ENCODE data around the gene TRAF2.

TRAF2 gene

DNA sequence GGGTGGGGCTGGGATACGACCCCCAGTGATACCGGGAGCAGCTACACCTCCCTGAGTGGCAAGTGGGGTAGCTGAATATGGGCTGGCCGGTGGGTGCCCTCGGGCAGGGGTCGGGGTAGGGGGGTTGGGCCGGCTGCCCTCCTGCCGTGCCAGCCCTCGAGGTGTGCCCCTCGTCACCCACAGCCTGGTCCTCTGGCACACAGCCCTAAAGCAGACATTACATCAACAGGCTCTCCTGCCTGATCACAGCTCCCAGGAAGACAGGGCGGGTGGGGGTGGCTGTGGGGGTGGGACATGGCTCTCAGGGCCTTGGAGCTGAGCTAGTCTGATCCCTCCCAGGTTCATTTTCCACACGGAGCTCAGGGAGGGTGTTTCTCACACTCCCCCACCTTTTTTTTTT is 35.0 kb downstream of the TRAF2 start:
- TF ChIP-seq, protein P1, sequence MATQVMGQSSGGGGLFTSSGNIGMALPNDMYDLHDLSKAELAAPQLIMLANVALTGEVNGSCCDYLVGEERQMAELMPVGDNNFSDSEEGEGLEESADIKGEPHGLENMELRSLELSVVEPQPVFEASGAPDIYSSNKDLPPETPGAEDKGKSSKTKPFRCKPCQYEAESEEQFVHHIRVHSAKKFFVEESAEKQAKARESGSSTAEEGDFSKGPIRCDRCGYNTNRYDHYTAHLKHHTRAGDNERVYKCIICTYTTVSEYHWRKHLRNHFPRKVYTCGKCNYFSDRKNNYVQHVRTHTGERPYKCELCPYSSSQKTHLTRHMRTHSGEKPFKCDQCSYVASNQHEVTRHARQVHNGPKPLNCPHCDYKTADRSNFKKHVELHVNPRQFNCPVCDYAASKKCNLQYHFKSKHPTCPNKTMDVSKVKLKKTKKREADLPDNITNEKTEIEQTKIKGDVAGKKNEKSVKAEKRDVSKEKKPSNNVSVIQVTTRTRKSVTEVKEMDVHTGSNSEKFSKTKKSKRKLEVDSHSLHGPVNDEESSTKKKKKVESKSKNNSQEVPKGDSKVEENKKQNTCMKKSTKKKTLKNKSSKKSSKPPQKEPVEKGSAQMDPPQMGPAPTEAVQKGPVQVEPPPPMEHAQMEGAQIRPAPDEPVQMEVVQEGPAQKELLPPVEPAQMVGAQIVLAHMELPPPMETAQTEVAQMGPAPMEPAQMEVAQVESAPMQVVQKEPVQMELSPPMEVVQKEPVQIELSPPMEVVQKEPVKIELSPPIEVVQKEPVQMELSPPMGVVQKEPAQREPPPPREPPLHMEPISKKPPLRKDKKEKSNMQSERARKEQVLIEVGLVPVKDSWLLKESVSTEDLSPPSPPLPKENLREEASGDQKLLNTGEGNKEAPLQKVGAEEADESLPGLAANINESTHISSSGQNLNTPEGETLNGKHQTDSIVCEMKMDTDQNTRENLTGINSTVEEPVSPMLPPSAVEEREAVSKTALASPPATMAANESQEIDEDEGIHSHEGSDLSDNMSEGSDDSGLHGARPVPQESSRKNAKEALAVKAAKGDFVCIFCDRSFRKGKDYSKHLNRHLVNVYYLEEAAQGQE (IDR thresholded peaks at IDR 0.05; ENCODE audit: insufficient replicate concordance, low read depth), result no peak
- no peak for TF ChIP-seq GABPA (IDR thresholded peaks at IDR 0.05; ENCODE audit: low read depth)
- no peak for TF ChIP-seq POLR2AphosphoS5 (IDR thresholded peaks at IDR 0.05; ENCODE audit: low read depth)
- no peak for TF ChIP-seq SPI1 (IDR thresholded peaks at IDR 0.05; ENCODE audit: borderline replicate concordance, low read depth)
- TF ChIP-seq CTCF (IDR thresholded peaks at IDR 0.05; ENCODE audit: insufficient read depth, low read length), result no peak
- Histone ChIP-seq H3K27me3 (ENCODE audit: insufficient read depth, poor library complexity, severe bottlenecking) (no peaks in the 10 kb centered on the region), H3K27ac (replicated peaks) (no peak overlapping the region), H3K4me3 (replicated peaks; ENCODE audit: insufficient read depth, low read length) (no peak overlapping the region)
- no peak for DNase-seq (ENCODE audit: low read depth in 1 of 2, low spot score in 1 of 2)

DNA sequence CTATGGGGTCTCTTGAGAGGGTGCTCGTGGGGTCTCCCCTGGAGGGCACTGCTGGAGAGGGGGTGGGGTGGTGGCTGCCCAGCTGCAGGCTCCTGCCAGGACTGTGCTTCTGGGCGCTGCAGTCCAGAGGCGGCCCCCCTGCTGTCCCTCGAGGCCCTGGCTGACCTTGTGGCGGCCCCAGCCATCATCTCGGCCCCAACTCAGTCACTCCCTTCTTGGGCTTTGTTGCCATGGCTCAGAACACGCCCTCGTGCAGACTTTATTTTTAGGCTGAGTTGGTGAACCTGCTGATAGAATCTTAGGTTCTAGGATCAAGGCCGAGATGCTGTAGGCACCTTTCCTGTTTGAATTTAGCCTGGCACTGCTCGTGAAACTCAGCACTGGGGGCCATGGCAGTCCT is 35.4 kb downstream of the TRAF2 start:
- H3K27me3 ChIP-seq (ENCODE audit: insufficient read depth, poor library complexity, severe bottlenecking), result no peaks in the 10 kb centered on the region
- H3K4me3 ChIP-seq (replicated peaks; ENCODE audit: insufficient read depth, low read length), result no peak overlapping the region
- no peak for TF ChIP-seq CTCF (IDR thresholded peaks at IDR 0.05; ENCODE audit: insufficient read depth, low read length)
- TF ChIP-seq, protein P1 (IDR thresholded peaks at IDR 0.05; ENCODE audit: insufficient replicate concordance, low read depth), result no peak
- no peak for TF ChIP-seq POLR2AphosphoS5 (IDR thresholded peaks at IDR 0.05; ENCODE audit: low read depth)
- no peak for TF ChIP-seq SPI1 (IDR thresholded peaks at IDR 0.05; ENCODE audit: borderline replicate concordance, low read depth)
- no peak overlapping the region for H3K27ac ChIP-seq (replicated peaks)
- DNase-seq (ENCODE audit: low read depth in 1 of 2, low spot score in 1 of 2), result no peak

GRCh38 chr9:136922540-136922939 is 36.2 kb downstream of the TRAF2 start:
- TF ChIP-seq SPI1 (IDR thresholded peaks at IDR 0.05; ENCODE audit: borderline replicate concordance, low read depth) (no peak), POLR2AphosphoS5 (IDR thresholded peaks at IDR 0.05; ENCODE audit: low read depth) (no peak), GABPA (IDR thresholded peaks at IDR 0.05; ENCODE audit: low read depth) (no peak), CTCF (IDR thresholded peaks at IDR 0.05; ENCODE audit: insufficient read depth, low read length) (no peak)
- TF ChIP-seq, protein P1 (IDR thresholded peaks at IDR 0.05; ENCODE audit: insufficient replicate concordance, low read depth), result no peak
- no peak overlapping the region for H3K27ac ChIP-seq (replicated peaks)
- no peak for DNase-seq (ENCODE audit: low read depth in 1 of 2, low spot score in 1 of 2)
- H3K4me3 ChIP-seq (replicated peaks; ENCODE audit: insufficient read depth, low read length), result no peak overlapping the region
- no peaks in the 10 kb centered on the region for H3K27me3 ChIP-seq (ENCODE audit: insufficient read depth, poor library complexity, severe bottlenecking)
